ENCODE results near the gene TADA3. TPM values are rescaled to one million over a fixed set of nuclear protein-coding genes. Genes with fewer than 3 reads are reported as not detected.

TADA3 gene
- total and polyA plus RNA-seq, 2 of the 4 experiments (the other 2 are of a cell fraction) = 68.0 to 83.0 TPM

DNA sequence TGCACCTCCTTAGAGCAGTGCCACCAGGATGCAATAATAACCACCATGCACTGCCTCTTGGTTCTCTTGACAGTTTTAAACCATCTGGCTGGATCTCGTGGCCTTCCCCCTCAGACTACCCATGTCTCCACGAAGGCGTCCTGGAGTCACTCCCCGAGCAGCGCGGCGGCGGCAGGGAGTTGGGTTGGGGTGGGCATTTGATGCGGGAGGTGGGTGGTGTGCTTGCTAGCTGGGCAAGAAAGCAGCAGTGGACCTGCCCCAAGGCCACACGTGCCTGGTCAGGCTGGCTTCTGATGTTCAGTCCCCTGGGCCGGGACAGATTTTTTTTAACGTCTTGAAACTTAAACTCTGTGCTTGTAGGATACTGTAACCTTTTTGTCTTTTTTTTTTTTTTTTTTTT lies 13.9 kb upstream of the TADA3 start:
- H3K9me3 ChIP-seq (ENCODE audit: control insufficient read depth, insufficient read depth, low read length) = no peaks in the 10 kb centered on the region
- H3K9me1 ChIP-seq (ENCODE audit: insufficient read depth, low read length) = peaks cover 9% of the 10 kb centered on the region
- no peak overlapping the region for H3K23ac ChIP-seq (ENCODE audit: low read depth, low read length)
- no peak overlapping the region for H2AK9ac ChIP-seq (replicated peaks; ENCODE audit: low read depth, low read length, poor library complexity)
- no peak overlapping the region for H2BK15ac ChIP-seq (ENCODE audit: low read depth, low read length)
- H3K9ac ChIP-seq (ENCODE audit: low read depth, low read length) = no peak overlapping the region
- H4K8ac ChIP-seq (ENCODE audit: low read depth in 2 of 2, low read length in 2 of 2) = no peak overlapping the region
- no peak overlapping the region for H4K5ac ChIP-seq (ENCODE audit: low read depth, low read length)
- H3K4me2 ChIP-seq (ENCODE audit: low read depth, low read length) = no peak overlapping the region
- POLR2A ChIA-PET (ENCODE audit: unreplicated experiment) = no interaction called here
- CTCF ChIA-PET = no interaction called here
- H3K36me3 ChIP-seq (ENCODE audit: control insufficient read depth, insufficient read depth, low read length) = peaks cover 52% of the 10 kb centered on the region
- H3K18ac ChIP-seq (ENCODE audit: low read depth, low read length) = no peak overlapping the region
- WGBS, 2 experiments (ENCODE audit: extremely low coverage in 2 of 2, insufficient read length in 1 of 2) = no CpG with 5 or more reads among the region's 12 CpGs
- TF ChIP-seq CTCF (conservative IDR thresholded peaks at IDR 0.05; ENCODE audit: low read depth, low read length) (no peak), MXI1 (IDR thresholded peaks at IDR 0.05; ENCODE audit: borderline replicate concordance, low read depth, low read length) (no peak), CEBPB (IDR thresholded peaks at IDR 0.05; ENCODE audit: low read depth, low read length) (no peak), RCOR1 (IDR thresholded peaks at IDR 0.05; ENCODE audit: insufficient replicate concordance, low read length) (no peak), BHLHE40 (IDR thresholded peaks at IDR 0.05; ENCODE audit: low read depth, low read length) (no peak), RAD21 (IDR thresholded peaks at IDR 0.05; ENCODE audit: low read length) (no peak), SMC3 (IDR thresholded peaks at IDR 0.05; ENCODE audit: low read depth, low read length) (no peak), MAFK (IDR thresholded peaks at IDR 0.05; ENCODE audit: low read depth, low read length) (no peak), POLR2A (IDR thresholded peaks at IDR 0.05; ENCODE audit: low read depth, low read length) (no peak), NFE2L2 (IDR thresholded peaks at IDR 0.05; ENCODE audit: low read depth, low read length) (no peak), FOS (IDR thresholded peaks at IDR 0.05; ENCODE audit: low read depth, low read length) (no peak), RFX5 (IDR thresholded peaks at IDR 0.05; ENCODE audit: low read depth, low read length) (no peak), MAZ (IDR thresholded peaks at IDR 0.05; ENCODE audit: borderline replicate concordance, low read depth, low read length) (no peak), CHD1 (IDR thresholded peaks at IDR 0.05; ENCODE audit: low read depth, low read length) (no peak)
- TF ChIP-seq, protein P1, sequence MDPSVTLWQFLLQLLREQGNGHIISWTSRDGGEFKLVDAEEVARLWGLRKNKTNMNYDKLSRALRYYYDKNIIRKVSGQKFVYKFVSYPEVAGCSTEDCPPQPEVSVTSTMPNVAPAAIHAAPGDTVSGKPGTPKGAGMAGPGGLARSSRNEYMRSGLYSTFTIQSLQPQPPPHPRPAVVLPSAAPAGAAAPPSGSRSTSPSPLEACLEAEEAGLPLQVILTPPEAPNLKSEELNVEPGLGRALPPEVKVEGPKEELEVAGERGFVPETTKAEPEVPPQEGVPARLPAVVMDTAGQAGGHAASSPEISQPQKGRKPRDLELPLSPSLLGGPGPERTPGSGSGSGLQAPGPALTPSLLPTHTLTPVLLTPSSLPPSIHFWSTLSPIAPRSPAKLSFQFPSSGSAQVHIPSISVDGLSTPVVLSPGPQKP (IDR thresholded peaks at IDR 0.05; ENCODE audit: borderline replicate concordance, low read depth, low read length) = no peak
- TF ChIP-seq, protein P2, sequence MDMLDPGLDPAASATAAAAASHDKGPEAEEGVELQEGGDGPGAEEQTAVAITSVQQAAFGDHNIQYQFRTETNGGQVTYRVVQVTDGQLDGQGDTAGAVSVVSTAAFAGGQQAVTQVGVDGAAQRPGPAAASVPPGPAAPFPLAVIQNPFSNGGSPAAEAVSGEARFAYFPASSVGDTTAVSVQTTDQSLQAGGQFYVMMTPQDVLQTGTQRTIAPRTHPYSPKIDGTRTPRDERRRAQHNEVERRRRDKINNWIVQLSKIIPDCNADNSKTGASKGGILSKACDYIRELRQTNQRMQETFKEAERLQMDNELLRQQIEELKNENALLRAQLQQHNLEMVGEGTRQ (IDR thresholded peaks at IDR 0.05; ENCODE audit: low read depth, low read length) = no peak
- no peak overlapping the region for H2AFZ ChIP-seq (replicated peaks; ENCODE audit: low read length, poor library complexity)
- no peak overlapping the region for H2BK5ac ChIP-seq (ENCODE audit: low read depth, low read length, poor library complexity, severe bottlenecking)
- peaks cover 11 to 35% of the 10 kb centered on the region in 2 experiments for H3K79me1 ChIP-seq (ENCODE audit: low read depth in 1 of 2, low read length in 2 of 2)
- no peak overlapping the region for H3K4ac ChIP-seq (ENCODE audit: low read depth, low read length)
- no peaks in the 10 kb centered on the region for H3K27me3 ChIP-seq (ENCODE audit: control insufficient read depth, insufficient read depth, low read length)
- no peak overlapping the region for H2BK120ac ChIP-seq (ENCODE audit: low read depth, low read length)
- dilution Hi-C loops (cut with HindIII; ENCODE audit: low sequenced_read_pairs, unreplicated experiment) = no loop called here
- no peak overlapping the region for H4K91ac ChIP-seq (ENCODE audit: insufficient read depth, low read depth, low read length)
- no peak overlapping the region for H2AK5ac ChIP-seq (ENCODE audit: low read depth, low read length)
- intact Hi-C loops (cut with micrococcal nuclease) = no loop called here
- no TSS peak for BruUV-seq (replicated peaks)
- H3K27ac ChIP-seq (ENCODE audit: insufficient read depth, low read length) = no peak overlapping the region
- H4K20me1 ChIP-seq (ENCODE audit: insufficient read depth, low read length) = peaks cover 26% of the 10 kb centered on the region
- DNase-seq (no peak), ATAC-seq (ENCODE audit: low read depth) (no peak)
- no peak overlapping the region for H3K14ac ChIP-seq (replicated peaks; ENCODE audit: low read depth, low read length)
- in situ Hi-C loops (cut with MboI; ENCODE audit: low sequenced_read_pairs) = no loop called here
- H3K56ac ChIP-seq (ENCODE audit: extremely low read depth, insufficient read depth, low read length) = no peak overlapping the region
- no peak overlapping the region for H3K4me3 ChIP-seq (ENCODE audit: insufficient read depth, low read depth, low read length)
- no peak overlapping the region for H2BK20ac ChIP-seq (ENCODE audit: low read depth, low read length)
- peaks cover 15% of the 10 kb centered on the region for H3K4me1 ChIP-seq (ENCODE audit: control insufficient read depth, insufficient read depth, low read length)

All from IMR-90 (cell line).